Measurements from ENCODE around the gene ATP5IF1.

Gene ATP5IF1

GRCh38 chr1:28235755-28236655 lies at the start of gene ATP5IF1:
ATP5IF1 (plus strand) TSS chr1:28236124; CDS start chr1:28236184, 60 bp downstream.
- DNase-seq = peak; percentile 93

- no peak for DNase-seq
These were observed 45.5 kb upstream of the ATP5IF1 start for GRCh38 chr1:28190337-28190979.

- no peak for DNase-seq
These were observed 44.8 kb upstream of the ATP5IF1 start for GRCh38 chr1:28190996-28191645.

- no peak for DNase-seq
These were observed 42.2 kb upstream of the ATP5IF1 start for GRCh38 chr1:28193701-28194161.

GRCh38 chr1:28194326-28195035 lies 41.4 kb upstream of the ATP5IF1 start:
- no peak for DNase-seq

- DNase-seq = no peak
These were observed 40.1 kb upstream of the ATP5IF1 start for GRCh38 chr1:28195780-28196179.

DNA sequence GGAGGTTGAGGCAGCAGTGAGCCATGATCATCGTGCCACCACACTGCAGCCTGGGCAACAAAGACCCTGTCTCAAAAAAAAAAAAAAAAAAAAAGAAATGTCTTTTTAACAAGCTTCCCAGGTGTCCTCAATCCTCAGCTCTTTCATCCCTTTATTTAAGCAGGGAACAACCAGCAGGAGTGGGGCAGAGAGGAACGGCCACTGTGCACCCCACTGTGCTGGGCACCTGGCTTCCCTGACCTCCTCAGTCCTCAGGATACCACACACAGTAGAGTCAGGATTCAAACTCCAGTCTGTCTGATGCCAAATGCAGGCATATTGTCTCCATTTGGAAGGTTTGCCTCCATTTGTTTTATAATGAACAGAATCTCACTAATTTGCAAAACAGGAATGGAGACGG lies 39.6 kb upstream of the ATP5IF1 start:
- no peak for DNase-seq

GRCh38 chr1:28197682-28198415 lies 38.1 kb upstream of the ATP5IF1 start:
- DNase-seq = no peak

DNA sequence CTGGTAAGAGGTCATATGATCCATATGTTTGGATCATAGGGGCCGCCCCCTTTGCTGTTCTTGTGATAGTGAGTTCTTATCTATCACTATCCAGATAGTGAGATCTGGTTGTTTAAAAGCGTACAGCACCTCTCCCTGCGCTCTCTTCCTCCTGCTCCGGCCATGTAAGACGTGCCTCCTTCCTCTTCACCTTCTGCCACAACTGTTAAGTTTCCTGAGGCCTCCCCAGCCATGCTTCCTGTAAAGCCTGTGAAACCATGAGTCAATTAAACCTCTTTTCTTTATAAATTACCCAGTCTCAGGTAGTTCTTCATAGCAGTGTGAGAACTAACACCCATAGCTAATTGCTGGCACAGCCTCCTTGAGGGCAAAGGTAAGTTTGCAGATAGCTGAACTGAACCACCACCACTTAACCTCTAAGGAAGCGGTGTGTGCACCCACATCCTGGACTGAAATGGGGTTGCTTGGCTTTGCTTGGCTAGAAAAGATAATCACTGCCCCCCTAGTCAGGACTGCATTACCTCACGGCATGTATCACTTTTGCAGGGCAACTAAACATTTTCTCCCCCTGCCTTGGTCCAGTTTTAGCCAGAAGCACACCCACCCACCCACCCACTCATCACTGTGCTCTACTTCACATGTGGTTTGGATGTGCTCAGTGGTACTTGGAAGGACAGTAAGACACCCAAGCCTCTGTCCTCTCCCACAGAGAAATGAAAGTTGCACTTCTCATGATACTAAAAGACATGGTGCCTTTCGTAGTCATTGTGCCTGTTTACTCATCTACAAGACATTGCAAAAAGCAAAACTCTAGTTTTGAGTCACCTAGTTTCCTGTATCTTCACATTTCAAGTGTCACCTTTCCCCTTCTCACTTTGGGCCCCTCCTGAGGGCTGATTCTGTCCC lies 36.3 kb upstream of the ATP5IF1 start:
- peak; percentile 67 for DNase-seq

DNA sequence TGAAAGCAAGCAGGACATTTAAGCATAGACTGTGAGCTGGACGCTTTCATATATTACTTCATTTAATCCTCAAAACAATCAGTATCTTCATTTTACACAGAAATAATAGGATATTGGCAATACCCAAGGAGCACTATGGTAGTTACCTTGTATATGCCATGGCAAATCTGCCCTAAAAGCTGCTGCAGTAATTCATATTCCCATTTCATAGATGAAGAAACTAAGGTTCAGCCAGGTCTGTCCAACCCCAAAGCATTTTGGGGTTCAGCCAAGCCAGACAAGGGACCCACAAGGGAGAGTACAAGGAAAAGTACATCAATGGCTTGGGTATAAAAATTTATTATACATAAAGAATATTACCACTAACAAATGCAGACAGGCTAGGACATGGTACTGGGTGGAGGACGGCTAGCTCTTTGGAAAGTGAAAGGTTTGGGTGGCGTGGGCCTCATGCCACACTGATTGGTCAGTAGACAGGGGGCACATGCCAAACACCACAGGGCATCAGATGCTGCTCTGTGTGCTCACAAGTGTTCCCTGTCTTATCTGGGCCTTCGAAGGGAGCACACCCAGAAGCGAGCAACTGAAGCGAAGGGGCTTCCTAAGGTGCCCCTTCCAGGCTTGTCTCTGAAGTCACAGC lies 35.6 kb upstream of the ATP5IF1 start:
- no peak for DNase-seq

DNA sequence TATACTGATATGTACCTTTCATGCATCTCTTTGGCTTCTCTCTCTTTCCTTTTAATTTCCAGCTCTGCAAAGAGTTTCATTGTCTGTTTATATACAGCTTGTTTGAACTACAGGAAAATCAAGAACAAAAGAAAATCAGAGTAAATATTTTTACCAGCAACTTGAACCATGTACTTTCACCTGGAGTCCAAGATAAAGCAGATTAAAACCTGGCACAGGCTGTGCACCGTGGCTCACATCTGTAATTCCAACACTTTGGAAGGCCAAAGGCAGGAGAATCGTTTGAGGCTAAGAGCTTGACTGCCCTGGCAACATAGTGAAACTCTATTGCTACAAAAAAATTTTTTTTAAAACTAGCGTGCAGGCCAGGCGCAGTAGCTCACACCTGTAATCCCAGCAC lies 30.7 kb upstream of the ATP5IF1 start:
- no peak for DNase-seq

- peak; percentile 58 for DNase-seq
These were observed 27.0 kb upstream of the ATP5IF1 start for GRCh38 chr1:28208818-28209441.

GRCh38 chr1:28209700-28210099 lies 26.2 kb upstream of the ATP5IF1 start:
- no peak for DNase-seq

- no peak for DNase-seq
These were observed 22.6 kb upstream of the ATP5IF1 start for GRCh38 chr1:28213315-28213714.

- DNase-seq = no peak
These were observed 6.8 kb upstream of the ATP5IF1 start for GRCh38 chr1:28229089-28229488.

DNA sequence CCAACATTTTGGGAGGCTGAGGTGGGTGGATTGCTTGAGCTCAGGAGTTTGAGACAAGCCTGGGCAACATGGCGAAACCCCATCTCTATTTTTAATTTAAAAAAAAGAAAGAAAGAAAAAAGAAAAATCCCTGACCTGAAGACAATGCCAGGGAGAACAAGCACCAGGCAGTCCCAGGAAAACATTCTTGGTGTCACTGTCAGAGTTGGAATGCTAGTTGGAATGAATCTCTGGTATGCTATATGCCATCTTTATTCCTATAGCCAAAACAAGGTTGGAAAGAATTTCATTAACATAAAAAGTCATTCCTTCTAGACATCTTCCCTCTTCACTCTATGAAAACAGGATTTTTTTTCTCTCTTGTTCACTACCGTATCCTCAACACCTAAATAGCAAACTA lies 5.9 kb upstream of the ATP5IF1 start:
- DNase-seq = no peak

DNA sequence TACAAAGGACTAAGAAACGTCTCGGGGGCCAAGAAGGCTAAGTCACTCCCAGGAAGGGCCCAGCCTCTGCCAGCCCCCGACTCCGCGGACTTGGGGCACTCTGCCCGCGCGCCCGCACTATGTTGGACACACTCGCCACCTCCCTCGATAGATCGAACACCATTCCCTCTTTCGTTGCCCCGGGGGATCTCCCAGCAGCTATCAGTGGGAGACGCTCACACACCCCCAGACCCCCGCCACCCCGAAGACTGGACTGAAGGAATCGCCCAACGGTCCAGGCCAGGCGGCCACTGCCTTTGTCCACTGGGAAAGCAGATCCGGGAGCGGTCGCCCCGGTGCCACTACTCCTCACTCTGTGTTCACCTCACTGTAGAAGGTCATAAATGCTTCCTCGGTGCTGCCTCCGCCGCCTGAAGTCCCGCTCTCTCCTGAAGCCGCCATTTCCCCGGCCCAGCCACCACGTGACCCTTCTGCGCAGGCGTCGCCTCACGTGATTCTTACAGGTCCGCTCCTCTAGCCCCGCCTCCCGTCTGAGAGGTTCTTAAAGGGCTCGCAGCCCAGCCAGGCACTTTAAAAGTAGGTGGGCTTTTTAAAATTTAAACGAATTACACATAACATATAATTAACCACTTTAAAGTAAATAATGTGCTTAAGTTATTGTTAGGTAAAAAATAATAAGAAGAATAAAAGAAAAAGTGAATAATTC lies 3.2 kb upstream of the ATP5IF1 start, which contains the start of gene DNAJC8:
DNAJC8 (minus strand) TSS at position 472 of the 706 bp plus-strand sequence; CDS start at position 441, 31 bp downstream.
- peak; percentile 96 for DNase-seq

GRCh38 chr1:28233264-28233606 lies 2.7 kb upstream of the ATP5IF1 start:
- DNase-seq = no peak

DNA sequence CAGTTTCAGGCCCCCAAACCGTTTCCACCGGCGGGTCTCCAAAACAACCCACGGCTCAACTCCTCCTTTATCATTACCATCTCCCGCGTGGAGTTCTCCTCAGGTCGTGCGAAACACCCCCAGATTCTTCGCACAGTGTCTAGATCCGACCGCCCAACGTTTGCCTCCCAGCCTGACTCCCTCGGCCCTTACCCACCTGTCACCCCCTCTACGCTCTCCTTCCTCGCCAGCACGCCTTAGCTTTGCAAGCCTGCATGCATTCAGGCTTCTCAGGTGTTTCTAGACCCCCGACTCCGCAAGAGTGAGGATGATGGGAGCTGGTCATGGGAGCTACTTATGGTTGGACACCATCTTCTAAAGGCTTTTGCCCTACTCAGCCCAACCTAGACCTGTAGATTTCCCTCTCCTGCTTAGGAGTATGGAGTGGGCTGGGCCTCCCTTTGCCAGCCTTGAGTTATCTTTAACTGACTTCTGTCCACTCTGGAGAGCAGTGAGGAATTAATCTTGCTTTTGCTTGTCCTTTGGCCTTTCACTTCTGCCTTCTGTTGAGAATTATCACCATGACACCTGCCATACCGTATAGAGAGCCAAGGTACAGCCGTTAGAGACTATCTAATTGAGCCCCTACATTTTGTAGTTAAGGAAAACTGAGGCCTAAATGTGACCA lies 865 bp downstream of the ATP5IF1 start:
- DNase-seq = no peak
